ENCODE measurements around the gene GFER.
A peak's percentile ranks its signal among the peaks of the same experiment; 100 is the strongest.

Gene GFER

DNA sequence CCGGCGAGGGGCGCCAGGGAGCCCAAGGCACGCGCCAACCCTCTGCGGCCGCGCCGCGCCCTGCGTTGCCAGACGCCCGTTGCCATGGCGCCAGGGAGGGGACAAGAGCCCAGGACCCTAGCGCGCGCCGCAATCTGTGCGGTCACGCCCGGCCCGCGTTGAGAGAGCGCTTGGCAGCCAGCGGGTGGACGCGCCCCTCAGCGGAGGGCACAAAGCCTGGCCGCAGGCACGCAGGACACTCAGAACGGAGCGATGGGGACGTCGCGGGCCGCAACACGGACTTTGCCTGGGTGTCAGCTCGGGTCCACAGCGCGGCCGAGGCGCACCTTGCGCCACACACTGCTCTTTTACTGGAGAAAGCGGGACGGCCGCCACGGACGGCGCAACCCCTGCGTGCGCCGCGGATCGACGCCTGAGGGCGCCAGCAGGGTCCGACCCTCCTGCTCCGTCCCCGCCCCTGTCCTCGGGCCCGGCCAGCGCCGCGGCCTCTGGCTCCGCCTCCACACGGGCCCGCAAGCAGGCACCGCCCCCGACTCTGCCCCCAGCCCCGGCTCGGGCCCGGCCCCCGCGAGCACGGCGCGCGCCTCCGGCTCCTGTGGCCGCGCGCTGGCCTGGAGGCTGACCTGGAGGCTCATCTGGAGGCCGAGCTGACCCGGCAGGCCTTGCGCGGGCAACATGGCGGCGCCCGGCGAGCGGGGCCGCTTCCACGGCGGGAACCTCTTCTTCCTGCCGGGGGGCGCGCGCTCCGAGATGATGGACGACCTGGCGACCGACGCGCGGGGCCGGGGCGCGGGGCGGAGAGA is at the start of gene GFER (continued):
- TF ChIP-seq ZNF366 (tag by site-specific recombination; conservative IDR thresholded peaks at IDR 0.05) (no peak), ZNF530 (tag by site-specific recombination; IDR thresholded peaks at IDR 0.05; ENCODE audit: low read depth) (no peak), ZNF571 (tag by site-specific recombination; IDR thresholded peaks at IDR 0.05) (no peak), MEIS1 (CRISPR knock-in tag; IDR thresholded peaks at IDR 0.05; ENCODE audit: borderline replicate concordance) (no peak), ZBTB21 (tag by site-specific recombination; IDR thresholded peaks at IDR 0.05) (no peak), MYNN (tag by site-specific recombination; IDR thresholded peaks at IDR 0.05; ENCODE audit: borderline replicate concordance) (peak; percentile 99), SALL2 (tag by site-specific recombination; IDR thresholded peaks at IDR 0.05; ENCODE audit: borderline replicate concordance) (no peak), BCL11A (tag by site-specific recombination; IDR thresholded peaks at IDR 0.05; ENCODE audit: low read depth) (no peak), ZNF174 (tag by site-specific recombination; IDR thresholded peaks at IDR 0.05) (no peak), ZNF623 (tag by site-specific recombination; IDR thresholded peaks at IDR 0.05) (no peak), OVOL3 (tag by site-specific recombination; IDR thresholded peaks at IDR 0.05) (no peak), RBAK (tag by site-specific recombination; IDR thresholded peaks at IDR 0.05) (no peak), ZNF394 (tag by site-specific recombination; IDR thresholded peaks at IDR 0.05; ENCODE audit: borderline replicate concordance) (peak; percentile 41; the same call in 1 of the 2 replicates), SCRT1 (tag by site-specific recombination; IDR thresholded peaks at IDR 0.05; ENCODE audit: borderline replicate concordance) (no peak), YY1 (tag by site-specific recombination; IDR thresholded peaks at IDR 0.05) (peak; percentile 92), ZNF16 (tag by site-specific recombination; IDR thresholded peaks at IDR 0.05; ENCODE audit: low read depth) (no peak), ZNF600 (tag by site-specific recombination; IDR thresholded peaks at IDR 0.05) (peak; percentile 95), ZNF624 (tag by site-specific recombination; IDR thresholded peaks at IDR 0.05) (no peak), ZBTB17 (tag by site-specific recombination; IDR thresholded peaks at IDR 0.05) (peak; percentile 94), ZNF626 (tag by site-specific recombination; IDR thresholded peaks at IDR 0.05) (no peak), ZNF138 (tag by site-specific recombination; IDR thresholded peaks at IDR 0.05; ENCODE audit: borderline replicate concordance) (no peak), REST (tag by site-specific recombination; IDR thresholded peaks at IDR 0.05) (no peak), HOXC10 (CRISPR knock-in tag; IDR thresholded peaks at IDR 0.05) (no peak), KLF9 (tag by site-specific recombination; IDR thresholded peaks at IDR 0.05; ENCODE audit: low read depth) (peak; percentile 84), ZNF175 (tag by site-specific recombination; IDR thresholded peaks at IDR 0.05) (no peak), ZNF596 (tag by site-specific recombination; IDR thresholded peaks at IDR 0.05) (peak; percentile 74), SP2 (tag by site-specific recombination; IDR thresholded peaks at IDR 0.05) (peak; percentile 57), ZNF837 (tag by site-specific recombination; IDR thresholded peaks at IDR 0.05) (peak; percentile 79; the same call in 1 of the 2 replicates), ZBTB48 (tag by site-specific recombination; IDR thresholded peaks at IDR 0.05) (peak; percentile 86), IKZF3 (tag by site-specific recombination; IDR thresholded peaks at IDR 0.05) (peak; percentile 53), ZNF747 (tag by site-specific recombination; IDR thresholded peaks at IDR 0.05) (no peak), ZNF777 (tag by site-specific recombination; IDR thresholded peaks at IDR 0.05; ENCODE audit: borderline replicate concordance) (peak; percentile 45; the same call in 1 of the 2 replicates), ZNF423 (tag by site-specific recombination; IDR thresholded peaks at IDR 0.05) (no peak), ZNF214 (tag by site-specific recombination; IDR thresholded peaks at IDR 0.05; ENCODE audit: borderline replicate concordance) (no peak)
- TF ChIP-seq, protein P1, sequence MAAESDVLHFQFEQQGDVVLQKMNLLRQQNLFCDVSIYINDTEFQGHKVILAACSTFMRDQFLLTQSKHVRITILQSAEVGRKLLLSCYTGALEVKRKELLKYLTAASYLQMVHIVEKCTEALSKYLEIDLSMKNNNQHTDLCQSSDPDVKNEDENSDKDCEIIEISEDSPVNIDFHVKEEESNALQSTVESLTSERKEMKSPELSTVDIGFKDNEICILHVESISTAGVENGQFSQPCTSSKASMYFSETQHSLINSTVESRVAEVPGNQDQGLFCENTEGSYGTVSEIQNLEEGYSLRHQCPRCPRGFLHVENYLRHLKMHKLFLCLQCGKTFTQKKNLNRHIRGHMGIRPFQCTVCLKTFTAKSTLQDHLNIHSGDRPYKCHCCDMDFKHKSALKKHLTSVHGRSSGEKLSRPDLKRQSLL (tag by site-specific recombination; IDR thresholded peaks at IDR 0.05) = peak; percentile 69; the same call in 1 of the 2 replicates
- TF ChIP-seq, protein P2, sequence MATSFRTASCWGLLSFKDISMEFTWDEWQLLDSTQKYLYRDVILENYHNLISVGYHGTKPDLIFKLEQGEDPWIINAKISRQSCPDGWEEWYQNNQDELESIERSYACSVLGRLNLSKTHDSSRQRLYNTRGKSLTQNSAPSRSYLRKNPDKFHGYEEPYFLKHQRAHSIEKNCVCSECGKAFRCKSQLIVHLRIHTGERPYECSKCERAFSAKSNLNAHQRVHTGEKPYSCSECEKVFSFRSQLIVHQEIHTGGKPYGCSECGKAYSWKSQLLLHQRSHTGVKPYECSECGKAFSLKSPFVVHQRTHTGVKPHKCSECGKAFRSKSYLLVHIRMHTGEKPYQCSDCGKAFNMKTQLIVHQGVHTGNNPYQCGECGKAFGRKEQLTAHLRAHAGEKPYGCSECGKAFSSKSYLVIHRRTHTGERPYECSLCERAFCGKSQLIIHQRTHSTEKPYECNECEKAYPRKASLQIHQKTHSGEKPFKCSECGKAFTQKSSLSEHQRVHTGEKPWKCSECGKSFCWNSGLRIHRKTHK (tag by site-specific recombination; IDR thresholded peaks at IDR 0.05) = no peak
